ENCODE results near the gene IL2RA.
A peak's percentile ranks its signal among the peaks of the same experiment; 100 is the strongest.
"Not testable (repeated sequence)": the region's sequence is repeated elsewhere in the genome, so short reads cannot be mapped to it uniquely, and the experiment has no call there.

The IL2RA gene

DNA sequence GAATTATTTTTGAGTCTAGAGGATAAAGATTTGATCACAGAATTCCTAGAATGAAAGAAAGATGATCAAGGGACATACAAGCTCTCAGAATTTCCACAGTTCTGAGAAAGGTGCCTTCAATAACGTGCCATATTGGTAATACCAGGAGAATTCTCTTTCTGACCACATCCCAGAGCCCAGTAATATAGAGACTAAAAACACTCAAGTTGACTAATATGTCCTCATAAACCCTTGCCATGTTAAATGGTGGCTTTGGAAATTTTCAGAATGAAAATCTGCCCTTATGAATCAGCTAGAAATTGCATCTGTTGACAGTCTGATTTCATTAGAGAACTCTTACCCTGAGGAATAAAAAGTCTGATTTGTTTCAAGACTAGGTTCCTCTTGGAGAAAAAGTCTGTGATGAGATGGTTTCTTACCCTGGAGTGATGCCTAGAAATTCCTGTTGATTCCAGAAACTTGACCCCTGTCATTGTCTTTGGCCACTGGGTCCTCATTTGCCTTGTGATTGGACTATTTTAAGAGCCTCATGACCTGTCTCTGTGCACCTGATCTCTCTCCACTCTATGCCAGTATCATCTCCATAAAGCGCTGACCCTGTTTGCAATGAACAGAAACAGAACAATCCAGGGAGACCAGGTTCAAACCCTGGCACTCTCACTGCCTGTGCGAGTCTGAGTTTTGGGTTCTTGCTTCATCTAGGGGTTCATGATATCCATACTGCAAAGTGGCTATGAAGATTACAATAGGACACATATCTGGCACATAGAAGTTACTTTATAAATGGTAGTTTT is 3.3 kb downstream of the IL2RA start:
- DNase-seq (ENCODE audit: low read depth, low spot score) = no peak

- no peak for DNase-seq (ENCODE audit: low read depth, low spot score)
Observed at GRCh38 chr10:6056411-6057135, 5.6 kb downstream of the IL2RA start.

- no peak for DNase-seq (ENCODE audit: low read depth, low spot score)
Observed at GRCh38 chr10:6055929-6056328, 6.2 kb downstream of the IL2RA start.

- no peak for DNase-seq (ENCODE audit: low read depth, low spot score)
Observed at GRCh38 chr10:6054884-6055283, 7.3 kb downstream of the IL2RA start.

DNA sequence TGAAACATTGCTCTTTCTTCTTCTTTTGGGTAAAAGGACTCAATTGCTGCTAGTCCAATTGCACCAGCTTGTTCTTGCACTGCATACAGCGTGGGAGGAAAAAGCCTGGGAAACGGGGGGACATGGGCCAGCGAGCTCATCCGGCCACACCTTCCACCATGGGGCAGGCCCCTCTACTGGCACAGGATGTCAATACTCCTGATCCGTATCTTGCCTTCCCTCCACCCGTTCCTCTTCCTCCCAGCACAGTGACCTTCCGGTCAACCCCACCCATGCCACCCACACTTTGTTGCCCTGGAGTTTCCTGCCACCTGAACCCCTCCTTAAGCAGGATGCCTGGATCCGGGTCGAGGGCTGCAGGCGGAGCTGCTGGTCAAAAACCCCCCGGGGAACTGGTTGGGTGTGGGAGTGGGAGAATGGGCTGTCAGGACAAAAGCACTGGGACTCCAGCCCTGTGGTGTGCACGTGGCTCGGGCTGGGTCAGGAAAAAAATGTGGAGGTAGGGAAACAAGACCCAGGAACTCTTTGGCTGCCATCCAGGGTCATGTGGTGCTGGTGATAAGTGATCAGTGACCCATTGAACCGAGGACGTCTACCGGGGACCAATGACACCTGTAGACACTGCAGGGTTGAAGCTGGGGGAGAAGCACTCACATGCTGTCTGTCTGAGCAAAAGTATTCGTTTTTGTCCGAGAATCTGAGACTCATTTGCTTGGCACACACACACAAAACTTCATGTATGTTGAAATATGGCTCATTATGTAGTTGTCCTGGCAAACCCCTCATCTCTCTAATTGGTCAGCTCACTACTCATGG is 8.1 kb downstream of the IL2RA start:
- DNase-seq (ENCODE audit: low read depth, low spot score) = no peak

DNA sequence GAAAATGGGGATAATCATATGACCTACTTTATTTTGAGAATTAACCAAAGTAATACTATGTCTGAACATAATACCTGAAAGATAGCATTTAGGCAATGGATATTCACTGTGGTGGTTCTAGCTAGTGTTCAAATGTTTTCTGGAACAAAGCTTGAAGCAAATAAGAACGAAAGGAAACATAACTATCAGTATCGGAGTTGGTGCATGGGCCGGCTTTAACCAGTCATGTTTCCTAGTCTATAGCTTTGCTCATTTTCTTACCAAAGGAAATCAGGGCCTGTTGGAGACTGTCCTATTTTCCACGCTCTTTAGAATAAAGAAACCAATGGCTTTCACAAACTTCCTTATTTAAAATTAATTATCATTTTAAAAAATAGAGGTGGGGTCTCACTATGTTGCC is 8.9 kb downstream of the IL2RA start:
- DNase-seq (ENCODE audit: low read depth, low spot score) = no peak

- DNase-seq (ENCODE audit: low read depth, low spot score) = no peak
Observed at GRCh38 chr10:6052247-6053221, 9.6 kb downstream of the IL2RA start.

GRCh38 chr10:6050801-6051445 is 11.2 kb downstream of the IL2RA start:
- DNase-seq (ENCODE audit: low read depth, low spot score) = peak; percentile 9

DNA sequence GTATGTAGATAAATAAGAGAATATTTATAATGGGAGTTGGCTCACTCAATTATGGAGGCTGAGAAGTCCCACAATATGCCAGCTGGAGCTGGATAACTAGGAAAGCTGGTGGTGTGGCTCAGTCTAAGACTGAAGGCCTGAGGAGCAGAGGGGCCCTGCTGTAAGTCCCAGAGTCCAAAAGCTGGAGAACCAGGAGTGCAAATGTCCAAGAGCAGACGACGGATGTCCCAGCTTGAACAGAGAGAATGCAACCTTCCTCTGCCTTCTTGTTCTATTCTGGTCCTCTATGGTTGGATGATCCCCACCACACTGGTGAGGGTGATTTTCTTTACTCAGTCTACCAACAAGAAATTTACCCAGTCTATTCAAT is 13.2 kb downstream of the IL2RA start:
- no peak for DNase-seq (ENCODE audit: low read depth, low spot score)

DNA sequence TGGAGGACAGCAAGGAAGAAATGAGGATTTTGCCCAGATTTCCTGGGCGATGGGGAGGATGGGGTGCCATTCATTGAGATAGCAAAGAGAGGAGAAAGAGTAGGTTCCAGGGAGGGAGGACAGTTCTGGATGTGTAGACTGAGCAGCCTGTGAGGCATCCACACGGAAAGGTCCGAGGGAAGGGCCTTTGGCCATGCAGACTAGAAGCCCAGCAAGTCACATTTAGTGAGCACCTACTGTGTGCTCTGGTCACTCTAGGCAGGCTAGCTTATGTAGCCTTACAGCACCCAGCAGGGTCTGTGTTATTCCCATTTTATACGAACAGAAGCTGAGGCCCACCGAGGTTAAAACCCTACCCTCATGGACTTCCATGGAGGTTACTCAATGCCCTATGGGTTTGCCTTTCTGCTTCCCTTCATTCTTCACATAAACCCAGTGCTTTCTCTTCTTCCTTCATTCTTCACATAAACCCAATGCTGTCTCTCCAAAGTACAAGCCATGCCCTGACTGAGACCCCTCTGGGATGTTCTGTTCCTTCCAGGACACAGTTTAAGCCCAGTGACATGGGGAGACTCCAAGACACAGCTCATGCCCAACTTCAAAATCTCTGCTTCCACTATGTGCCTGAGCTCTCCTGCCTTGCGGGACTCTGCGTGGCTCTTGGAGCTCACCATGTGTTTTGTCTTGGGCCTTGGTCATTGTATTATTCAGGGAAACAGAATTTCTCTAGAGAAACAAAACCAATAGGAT is 13.7 kb downstream of the IL2RA start:
- DNase-seq (ENCODE audit: low read depth, low spot score) = no peak

DNA sequence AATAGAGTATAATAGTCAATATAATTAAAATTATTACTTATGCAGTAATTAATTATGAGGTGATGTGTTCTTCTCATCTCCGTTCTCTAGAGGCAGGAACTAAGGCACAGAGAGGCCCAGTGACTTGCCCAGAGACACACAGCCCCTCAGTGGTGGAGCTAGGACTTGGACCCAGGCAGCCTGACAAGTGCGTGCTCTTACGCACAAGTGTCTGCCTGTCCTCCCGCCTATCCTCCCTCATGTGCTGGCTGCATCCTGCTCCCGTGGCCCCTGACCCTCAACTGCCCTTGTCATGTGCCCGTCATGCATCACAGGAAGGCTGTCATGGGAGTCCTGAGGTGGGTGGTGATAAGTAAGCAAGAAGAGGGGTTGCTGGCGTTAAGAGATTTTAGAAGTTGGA is 14.3 kb downstream of the IL2RA start:
- DNase-seq (ENCODE audit: low read depth, low spot score) = no peak

GRCh38 chr10:6046773-6047611 is 15.2 kb downstream of the IL2RA start:
- DNase-seq (ENCODE audit: low read depth, low spot score) = no peak

GRCh38 chr10:6045878-6046772 is 16.0 kb downstream of the IL2RA start:
- no peak for DNase-seq (ENCODE audit: low read depth, low spot score)

DNA sequence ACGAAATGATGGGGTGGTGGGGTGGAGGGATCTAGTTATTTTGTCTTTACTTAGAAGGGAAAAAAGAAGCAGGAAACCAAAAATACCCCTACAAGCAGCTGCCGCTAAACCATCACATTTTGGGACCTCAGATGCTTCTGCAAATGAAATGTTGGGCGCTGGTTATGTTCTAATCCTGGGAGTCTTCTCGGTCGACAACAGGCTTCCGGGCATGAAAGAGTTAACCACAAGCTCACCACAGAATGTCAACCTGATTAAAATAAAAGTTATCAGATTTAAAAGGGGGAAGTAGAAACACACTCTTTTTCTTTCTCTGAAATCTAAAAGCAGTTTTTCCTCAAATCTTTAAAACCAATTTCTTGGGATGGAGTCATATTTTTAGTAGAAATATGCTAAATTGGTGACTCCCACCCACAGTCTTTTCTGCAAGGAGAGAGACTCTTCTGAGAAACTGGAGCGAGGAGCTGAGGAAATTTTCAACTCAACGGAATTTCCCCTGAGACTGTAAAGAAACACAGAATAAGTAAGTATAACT is 16.8 kb downstream of the IL2RA start:
- no peak for DNase-seq (ENCODE audit: low read depth, low spot score)

- DNase-seq (ENCODE audit: low read depth, low spot score) = no peak
Observed at GRCh38 chr10:6044751-6045313, 17.3 kb downstream of the IL2RA start.

- DNase-seq (ENCODE audit: low read depth, low spot score) = no peak
Observed at GRCh38 chr10:6044060-6044459, 18.1 kb downstream of the IL2RA start.

GRCh38 chr10:6043377-6043776 is 18.8 kb downstream of the IL2RA start:
- DNase-seq (ENCODE audit: low read depth, low spot score) = not testable (repeated sequence)

Measured in smooth muscle cell of the brain vasculature (primary cell).